Measurements from ENCODE around the gene TFPI. TPM values are rescaled to one million over a fixed set of nuclear protein-coding genes. Genes with fewer than 3 reads are reported as not detected.

TFPI gene
- total and polyA plus RNA-seq, 2 of the 8 experiments (the other 6 are each of a cell fraction or from before 2014, with no cell fraction given) = 2.0 to 7.1 TPM

GRCh38 chr2:187438455-187438854 lies 115.8 kb downstream of the TFPI start:
- no peak overlapping the region for H4K8ac ChIP-seq (ENCODE audit: extremely low read depth, insufficient read depth, low read length)
- H3K23me2 ChIP-seq (ENCODE audit: low read depth, low read length) = no peaks in the 10 kb centered on the region
- ChIA-PET CTCF (ENCODE audit: partially characterized antibody) (interaction anchor here (0.7 kb wide), 1 partner anchor 372 kb away, joined by 5 read pairs; no protein-coding TSS in a partner anchor), POLR2A (ENCODE audit: partially characterized antibody) (no interaction called here)
- no peak overlapping the region for H3K27ac ChIP-seq (ENCODE audit: low read depth, low read length)
- no peak overlapping the region for H2BK5ac ChIP-seq (ENCODE audit: low read depth, low read length)
- WGBS, 2 experiments (ENCODE audit: extremely low coverage in 1 of 2, insufficient coverage in 1 of 2, insufficient read length in 1 of 2, insufficient replicate concordance in 2 of 2, low coverage in 1 of 2, low lambda C conversion rate in 2 of 2, missing lambda C conversion rate in 1 of 2) = 90% methylated on average over 1 of the region's 1 CpG; no CpG with 5 or more reads in 1 of the 2 experiments
- H3K14ac ChIP-seq (ENCODE audit: insufficient read length) = no peak overlapping the region
- no peaks in the 10 kb centered on the region for H3K9me3 ChIP-seq (ENCODE audit: insufficient read depth in 2 of 2, low read depth in 1 of 2, low read length in 1 of 2)
- H3K27me3 ChIP-seq (replicated peaks in 1 of 4; ENCODE audit: control insufficient read depth in 3 of 4, extremely low read depth in 1 of 4, insufficient read depth in 3 of 4, low read length in 3 of 4) = no peaks in the 10 kb centered on the region
- no peak overlapping the region for H3K18ac ChIP-seq (ENCODE audit: extremely low read depth, low read length)
- no peak overlapping the region for H3K4ac ChIP-seq (replicated peaks; ENCODE audit: insufficient read length, low read depth, low read length)
- no peak overlapping the region for H3K4me3 ChIP-seq (ENCODE audit: extremely low read depth in 1 of 4, insufficient read depth in 2 of 4, low read depth in 3 of 4, low read length in 4 of 4)
- H2BK15ac ChIP-seq (ENCODE audit: low read length) = no peak overlapping the region
- H3K23ac ChIP-seq (ENCODE audit: insufficient read length) = no peak overlapping the region
- H3K9ac ChIP-seq (replicated peaks in 1 of 4; ENCODE audit: extremely low read depth in 1 of 4, low read depth in 3 of 4, low read length in 3 of 4) = no peak overlapping the region
- H4K91ac ChIP-seq (replicated peaks; ENCODE audit: insufficient read length, low read length) = no peak overlapping the region
- H3K4me2 ChIP-seq (ENCODE audit: insufficient read depth in 1 of 2, low read depth in 2 of 2, low read length in 2 of 2) = no peak overlapping the region
- no peaks in the 10 kb centered on the region for H3K79me2 ChIP-seq (ENCODE audit: control insufficient read depth in 1 of 2, insufficient read depth in 2 of 2, low read length in 2 of 2)
- H4K5ac ChIP-seq (ENCODE audit: insufficient read length, low read depth, low read length) = no peak overlapping the region
- no peaks in the 10 kb centered on the region for H4K20me1 ChIP-seq (replicated peaks in 1 of 2; ENCODE audit: control insufficient read depth in 1 of 2, insufficient read depth in 2 of 2, low read length in 2 of 2)
- no peak overlapping the region for H2AFZ ChIP-seq (ENCODE audit: low read length)
- TF ChIP-seq POLR2A (IDR thresholded peaks at IDR 0.05; ENCODE audit: control extremely low read depth in 1 of 2, low read depth in 2 of 2, low read length in 2 of 2) = no peak
- no peak for TF ChIP-seq RFX5 (IDR thresholded peaks at IDR 0.05; ENCODE audit: borderline replicate concordance, low read depth, low read length)
- TF ChIP-seq KDM1A (IDR thresholded peaks at IDR 0.05; ENCODE audit: borderline replicate concordance, low read length) = no peak
- TF ChIP-seq, protein P1, sequence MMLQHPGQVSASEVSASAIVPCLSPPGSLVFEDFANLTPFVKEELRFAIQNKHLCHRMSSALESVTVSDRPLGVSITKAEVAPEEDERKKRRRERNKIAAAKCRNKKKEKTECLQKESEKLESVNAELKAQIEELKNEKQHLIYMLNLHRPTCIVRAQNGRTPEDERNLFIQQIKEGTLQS (IDR thresholded peaks at IDR 0.05; ENCODE audit: insufficient read depth, low read depth, low read length) = no peak
- TF ChIP-seq KDM5A (IDR thresholded peaks at IDR 0.05; ENCODE audit: low read length) = no peak
- TF ChIP-seq RBBP5 (IDR thresholded peaks at IDR 0.05; ENCODE audit: borderline replicate concordance, low read depth, low read length) = no peak
- no peak for TF ChIP-seq CREB1 (IDR thresholded peaks at IDR 0.05)
- TF ChIP-seq TAF7 (optimal IDR thresholded peaks at IDR 0.05; ENCODE audit: borderline replicate concordance, low read depth, low read length) = no peak
- H2BK120ac ChIP-seq (replicated peaks; ENCODE audit: low read depth, low read length) = no peak overlapping the region
- no peaks in the 10 kb centered on the region for H3K79me1 ChIP-seq (ENCODE audit: low read depth, low read length)
- no peaks in the 10 kb centered on the region for H3K36me3 ChIP-seq (ENCODE audit: control insufficient read depth in 2 of 4, insufficient read depth in 4 of 4, low read length in 3 of 4)
- FAIRE-seq = no peak
- no peak overlapping the region for H3K56ac ChIP-seq (replicated peaks; ENCODE audit: insufficient read length, low read depth, low read length)
- no peak for DNase-seq (ENCODE audit: low read depth in 1 of 2, low spot score in 2 of 2)
- H2BK20ac ChIP-seq (ENCODE audit: low read length) = no peak overlapping the region
- H2BK12ac ChIP-seq (ENCODE audit: low read depth, low read length) = no peak overlapping the region
- no peak overlapping the region for H2AK5ac ChIP-seq (ENCODE audit: low read depth, low read length)
- no peaks in the 10 kb centered on the region for H3K4me1 ChIP-seq (replicated peaks in 1 of 4; ENCODE audit: control insufficient read depth in 3 of 4, insufficient read depth in 4 of 4, low read length in 3 of 4)
